GM12801 (cell line): ENCODE data around the gene DNAH14.

Source experiments
- CTCF ChIP-seq: IDR thresholded peaks from one replicate; pipeline ENCODE4 v1.5.1; 2011; ENCODE audit warnings: control low read depth; ENCODE audit not compliant: insufficient read length; ENCODE audit errors: extremely low read depth

Gene DNAH14

DNA sequence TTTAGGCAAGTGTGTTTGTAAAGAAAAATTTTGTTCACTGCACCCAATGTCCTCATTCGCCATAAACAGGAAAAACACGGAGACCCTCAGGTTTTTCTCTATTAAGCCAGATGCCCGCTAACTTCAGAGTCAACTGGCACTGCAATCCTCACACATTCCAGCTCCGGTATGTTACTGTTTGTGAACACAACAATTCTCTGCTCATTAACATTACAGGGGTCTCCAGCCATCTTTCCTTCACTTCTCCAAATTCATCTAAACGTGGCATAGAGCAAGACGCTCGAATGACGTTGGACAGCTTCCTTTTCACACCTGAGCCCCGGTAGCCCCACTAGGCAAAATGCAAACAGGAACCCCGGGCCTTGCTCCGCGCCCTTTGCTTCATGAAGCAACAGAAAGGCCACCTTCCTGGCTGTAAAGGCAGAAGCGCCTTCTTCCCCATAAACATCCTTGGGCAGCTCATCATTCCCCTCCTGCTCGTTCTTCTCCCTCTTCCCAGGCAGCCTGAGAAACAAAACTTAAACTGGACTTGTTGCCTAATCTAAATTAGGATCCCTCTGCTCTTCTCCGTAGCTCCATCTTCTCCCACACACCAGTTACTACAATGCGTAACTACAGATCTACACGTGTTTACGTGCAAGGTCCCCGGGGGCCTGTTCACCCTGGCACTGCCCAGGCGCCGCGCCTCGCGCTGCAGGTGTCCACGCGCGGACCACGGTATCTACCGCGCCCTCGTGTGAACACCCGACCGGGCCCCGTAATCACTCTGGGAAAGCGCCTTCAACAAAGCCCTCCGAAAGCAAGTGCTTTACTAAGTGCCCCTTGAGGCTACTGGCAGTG lies 497.1 kb downstream of the DNAH14 start:
- TF ChIP-seq CTCF: no peak

DNA sequence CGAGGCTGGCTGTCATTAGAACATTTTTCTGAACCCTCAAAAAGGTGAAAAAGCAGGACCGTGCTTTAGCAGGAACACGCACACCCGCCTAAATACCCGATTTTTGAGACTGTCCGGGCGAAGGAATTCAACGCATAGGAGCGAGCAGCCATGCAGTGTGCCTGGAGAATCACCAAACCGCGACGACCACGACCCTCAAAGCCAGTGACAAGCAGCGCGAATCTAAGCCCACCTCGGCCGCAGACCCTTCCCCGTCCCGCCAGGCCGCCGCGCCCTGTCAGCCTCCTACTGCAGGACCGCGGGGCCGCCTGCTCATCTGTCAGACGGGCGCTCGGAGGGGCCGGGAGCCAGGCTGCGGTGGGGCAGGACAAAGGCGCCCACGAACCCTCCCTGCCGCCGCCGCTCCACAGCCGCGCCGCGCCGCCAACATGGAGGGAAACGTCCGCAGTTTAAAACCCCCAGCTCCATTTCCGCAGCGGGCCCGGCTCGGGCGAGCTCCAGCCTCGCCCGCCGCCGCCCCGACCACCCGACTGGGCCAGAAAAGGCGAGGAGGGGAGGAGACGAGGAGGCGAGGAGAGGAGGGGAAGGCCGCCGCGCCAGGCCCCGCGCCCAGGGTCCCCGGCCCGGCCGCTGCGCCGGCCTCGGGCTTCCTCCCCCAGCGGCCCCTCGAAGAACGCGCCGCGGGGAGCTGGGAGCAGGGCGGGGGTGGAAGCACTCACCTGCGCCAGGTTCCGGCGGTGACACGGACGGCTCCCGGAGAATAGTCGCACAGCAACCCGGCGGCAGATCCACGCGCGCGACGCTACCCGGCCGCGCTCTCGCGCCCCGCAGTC lies 498.0 kb downstream of the DNAH14 start, which contains the start of gene LBR:
Gene LBR (minus strand): TSS at position 804 of the 833 bp plus-strand sequence. CDS start 3,963 bp downstream, outside the sequence.
- TF ChIP-seq CTCF: no peak

GRCh38 chr1:225428068-225428880 lies 498.8 kb downstream of the DNAH14 start:
- TF ChIP-seq CTCF: no peak

DNA sequence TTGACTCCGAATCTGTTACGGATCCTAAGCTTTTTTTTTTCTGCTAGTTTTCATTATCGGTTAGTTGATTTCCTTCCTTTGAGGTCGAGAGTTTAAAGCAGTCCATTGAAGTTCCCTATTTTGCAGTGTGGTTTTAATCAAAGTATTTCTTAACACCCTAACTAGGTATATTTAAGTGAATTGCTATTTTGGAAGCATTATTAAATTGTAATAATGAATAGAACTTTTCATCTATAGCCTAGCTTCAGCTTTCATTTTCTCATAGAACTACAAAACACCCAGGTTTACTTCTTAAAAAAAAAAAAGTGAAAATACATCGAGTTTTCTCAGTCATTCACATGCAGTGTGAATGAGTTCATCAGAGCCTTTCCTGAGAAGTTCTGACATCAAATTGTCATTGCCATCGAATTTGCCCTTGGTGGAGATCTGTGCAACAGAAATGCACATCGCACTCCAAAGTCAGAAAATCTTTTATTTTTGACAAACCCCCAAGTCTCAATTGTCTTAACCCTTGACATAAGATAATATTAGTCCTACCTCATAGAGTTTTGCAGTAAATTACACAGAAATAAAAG lies 499.5 kb downstream of the DNAH14 start:
- TF ChIP-seq CTCF: no peak

DNA sequence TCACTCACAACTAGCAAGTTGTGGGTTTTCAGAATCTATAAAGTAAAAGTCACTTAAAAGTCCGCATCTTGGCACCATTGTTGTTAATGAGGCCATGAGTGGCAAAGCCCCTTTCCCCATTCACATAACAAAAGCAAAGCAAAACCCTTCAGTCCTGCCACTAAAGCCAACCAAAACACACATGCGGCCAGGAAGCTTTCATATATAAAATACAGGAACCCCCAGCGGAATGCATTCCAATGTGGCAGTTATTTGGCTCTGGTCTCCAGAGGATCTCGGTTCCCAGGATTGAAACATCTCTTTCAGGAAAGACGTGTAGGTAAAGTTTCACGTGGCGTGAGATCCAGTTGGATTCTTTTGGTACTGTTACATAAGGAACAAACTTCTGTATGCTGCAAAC lies 500.8 kb downstream of the DNAH14 start:
- TF ChIP-seq CTCF: no peak

- no peak for TF ChIP-seq CTCF
These were observed 501.8 kb downstream of the DNAH14 start for GRCh38 chr1:225431081-225431863.
